Ureter (tissue), 1 donor: Measurements from ENCODE around the gene TMIGD2. TPM values are rescaled to one million over a fixed set of nuclear protein-coding genes. Genes with fewer than 3 reads are reported as not detected.

Experiments used
- DNase-seq: peaks from one replicate; pipeline ENCODE4 v3.0.0-alpha.2; 2020; ENCODE audit warnings: low spot score
- total RNA-seq: library from RNA; stranded (reverse); gene quantifications from one replicate; pipeline ENCODE4 v1.2.4, GENCODE V29; 2023
- donor health status: DM: yes; HTN: yes; CAD: no.

Gene TMIGD2
- total RNA-seq, 1 donor from 2014 or later: 1.2 TPM

DNA sequence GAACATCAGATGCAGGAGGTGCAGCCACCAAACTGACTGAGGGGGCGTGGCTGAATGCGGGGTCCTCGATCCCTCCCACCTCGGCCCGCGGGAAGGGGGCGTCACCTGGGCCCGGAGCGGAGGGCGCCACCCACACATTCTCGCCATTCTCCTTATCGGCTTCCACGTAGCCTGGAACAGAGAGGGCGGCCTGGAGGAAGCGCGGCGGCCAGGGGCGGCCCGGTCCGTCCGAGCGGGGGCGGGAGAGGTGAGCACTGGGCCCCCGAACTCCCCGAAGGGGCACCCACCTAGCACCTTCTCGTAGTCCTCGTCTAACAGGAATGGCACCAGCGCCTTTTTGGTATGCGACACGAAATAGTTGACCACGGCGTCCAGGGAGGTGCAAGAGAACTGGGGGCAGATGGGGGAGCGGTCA is 24.7 kb upstream of the TMIGD2 start:
- DNase-seq: no peak

DNA sequence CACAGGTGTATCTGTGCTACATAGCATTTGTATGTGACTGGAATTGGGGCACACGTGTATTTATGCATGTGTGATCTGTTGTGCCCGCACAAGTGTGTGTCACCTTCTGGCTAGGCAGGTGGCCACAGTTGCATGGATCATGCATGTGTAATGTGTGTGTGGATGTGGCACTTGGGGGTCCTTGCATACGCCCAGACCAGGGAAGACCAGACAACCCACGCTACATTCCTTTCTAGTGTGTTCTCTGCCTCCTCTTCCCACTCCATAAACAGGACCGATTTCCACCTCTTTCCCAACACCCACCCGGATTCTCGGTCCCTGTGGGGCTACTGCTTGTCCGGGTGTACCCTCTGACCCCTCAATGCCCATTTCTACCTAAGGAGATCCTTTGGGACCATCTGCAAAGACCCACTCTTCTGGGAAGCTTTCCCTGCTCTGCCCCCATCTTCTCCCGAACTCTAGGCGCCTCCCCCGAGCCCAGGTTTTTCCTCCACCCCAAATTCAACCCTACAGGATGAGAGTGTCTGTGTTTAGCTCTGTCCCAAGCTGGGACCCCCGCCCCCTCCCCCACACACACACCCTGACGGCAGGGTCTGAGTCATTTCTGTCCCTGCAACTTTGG is 24.1 kb upstream of the TMIGD2 start:
- DNase-seq: no peak

DNA sequence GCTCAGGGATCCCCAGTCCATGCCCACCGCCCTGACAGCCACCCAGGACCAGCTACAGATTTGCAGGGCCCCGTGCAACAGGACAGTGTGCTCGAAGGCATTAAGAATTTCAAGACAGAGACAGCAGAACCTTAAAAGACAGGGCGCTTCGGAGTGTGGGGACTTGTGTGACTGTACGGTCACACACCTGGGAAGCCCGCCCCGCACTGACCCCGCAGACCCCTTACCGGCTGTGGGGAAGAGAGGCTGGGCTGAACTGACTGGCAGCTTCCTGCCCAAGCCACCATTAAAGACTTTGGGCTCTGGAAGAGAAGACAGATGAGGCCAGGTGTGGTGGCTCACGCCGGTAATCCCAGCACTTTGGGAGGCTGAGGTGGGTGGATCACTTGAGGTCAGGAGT is 22.0 kb upstream of the TMIGD2 start:
- no peak for DNase-seq

DNA sequence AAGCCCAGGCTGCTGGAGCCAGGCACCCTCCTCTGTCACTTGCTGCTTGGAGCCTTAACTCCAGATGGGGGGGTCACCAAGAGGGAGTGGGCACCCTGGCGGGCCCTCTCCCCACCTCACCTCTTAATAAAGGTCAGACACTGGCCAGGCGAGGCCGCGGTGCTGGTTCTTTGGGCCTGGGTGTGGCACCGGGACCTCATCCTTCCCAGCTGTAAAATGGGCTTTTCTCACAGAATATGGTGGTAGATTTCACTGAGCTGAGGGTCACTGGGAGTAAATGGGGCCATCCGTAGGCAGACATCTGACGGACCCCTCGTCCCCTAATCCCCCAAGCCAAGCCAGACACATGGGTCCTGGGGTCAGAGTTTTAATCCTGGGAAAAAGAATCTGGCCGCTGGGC is 21.5 kb upstream of the TMIGD2 start:
- no peak for DNase-seq

DNA sequence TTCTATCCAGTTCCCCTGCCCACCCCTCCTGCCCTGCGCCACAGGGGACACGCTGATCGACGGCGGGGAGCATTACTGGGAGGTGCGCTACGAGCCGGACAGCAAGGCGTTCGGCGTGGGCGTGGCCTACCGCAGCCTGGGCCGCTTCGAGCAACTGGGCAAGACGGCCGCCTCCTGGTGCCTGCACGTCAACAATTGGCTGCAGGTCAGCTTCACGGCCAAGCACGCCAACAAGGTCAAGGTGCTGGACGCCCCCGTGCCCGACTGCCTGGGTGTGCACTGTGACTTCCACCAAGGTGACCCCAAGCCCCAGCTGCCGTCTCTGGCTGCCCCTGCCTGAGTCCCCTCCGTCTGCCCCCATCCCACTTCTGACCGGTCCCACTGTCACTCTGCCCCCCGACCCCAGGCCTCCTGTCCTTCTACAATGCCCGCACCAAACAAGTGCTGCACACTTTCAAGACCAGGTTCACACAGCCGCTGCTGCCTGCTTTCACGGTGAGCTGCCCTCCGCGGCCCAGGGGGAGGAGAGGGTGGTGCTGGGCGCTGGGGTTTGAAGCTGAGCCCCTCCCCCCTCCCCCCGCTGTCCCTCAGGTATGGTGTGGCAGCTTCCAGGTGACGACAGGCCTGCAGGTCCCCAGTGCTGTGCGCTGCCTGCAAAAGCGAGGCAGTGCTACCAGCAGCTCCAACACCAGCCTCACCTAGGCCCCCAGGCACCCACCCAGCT is 20.9 kb upstream of the TMIGD2 start:
- DNase-seq: no peak

DNA sequence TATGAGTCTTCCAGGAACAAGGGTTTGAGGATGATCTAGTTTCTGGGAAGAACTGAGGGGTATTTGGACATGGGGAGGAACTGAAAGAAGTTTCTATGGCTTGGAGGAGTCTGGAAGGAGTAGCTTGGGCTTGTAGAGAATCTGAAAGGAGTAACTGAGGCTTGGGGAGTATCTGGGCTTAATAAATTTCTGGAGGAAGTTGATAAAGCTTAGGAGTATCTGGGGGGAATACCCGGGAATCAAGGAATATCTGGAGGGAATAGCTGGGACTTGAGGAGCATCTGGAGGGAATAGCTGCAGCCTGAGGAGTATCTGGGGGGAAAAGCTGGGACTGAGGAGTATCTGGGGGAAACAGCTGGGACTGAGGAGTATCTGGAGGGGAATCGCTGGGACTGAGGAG is 18.2 kb upstream of the TMIGD2 start:
- DNase-seq: no peak

DNA sequence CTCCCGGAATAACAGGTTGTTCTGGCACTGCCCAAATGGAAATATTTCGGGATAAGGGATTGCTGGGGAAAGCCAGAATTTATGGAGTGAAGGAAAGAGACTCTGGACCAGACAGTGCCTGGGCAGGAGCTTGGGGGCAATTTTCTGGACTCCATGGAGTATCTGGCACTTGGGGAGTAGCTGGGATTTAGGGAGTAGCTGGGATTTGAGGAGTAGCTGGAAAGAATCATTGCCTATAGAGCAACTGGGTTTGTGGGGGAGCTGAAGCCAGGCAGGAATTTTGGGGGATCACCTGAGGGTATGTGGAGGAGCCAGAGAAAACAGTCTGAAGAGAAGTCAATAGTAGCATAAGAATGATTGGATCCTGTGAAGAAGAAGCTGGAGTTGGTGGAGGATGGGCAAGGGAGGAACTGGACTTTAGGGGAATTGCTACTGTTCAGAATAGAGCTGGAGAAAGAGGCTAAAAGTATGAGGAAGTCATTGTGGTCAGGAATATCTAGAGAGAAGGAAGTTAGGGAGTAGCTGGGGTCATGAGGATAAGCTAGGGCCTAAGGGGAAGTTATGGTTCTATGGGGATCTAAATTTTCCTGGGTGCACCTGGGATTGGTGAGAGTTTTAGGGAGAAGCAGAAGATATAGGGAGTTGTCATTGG is 17.0 kb upstream of the TMIGD2 start:
- no peak for DNase-seq

DNA sequence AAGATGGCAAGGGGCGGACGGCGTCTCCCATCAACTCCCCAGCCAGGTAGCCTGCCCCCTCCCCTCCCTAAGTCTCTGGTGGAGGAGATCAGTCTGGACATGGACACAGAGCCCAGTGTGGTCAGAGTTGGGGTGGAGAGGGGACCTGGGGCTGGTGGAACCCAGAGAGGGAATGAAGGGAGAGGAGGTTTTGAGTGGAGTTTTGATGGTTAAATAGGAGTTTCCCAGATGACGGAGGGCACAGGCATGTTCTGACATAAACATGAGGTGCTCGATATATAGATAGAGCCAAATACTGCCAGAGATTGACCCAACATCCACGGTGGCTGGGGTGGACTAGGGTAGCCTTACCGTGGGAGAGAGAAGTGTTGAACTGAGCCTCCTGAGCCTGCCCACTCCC is 16.3 kb upstream of the TMIGD2 start:
- DNase-seq: no peak

DNA sequence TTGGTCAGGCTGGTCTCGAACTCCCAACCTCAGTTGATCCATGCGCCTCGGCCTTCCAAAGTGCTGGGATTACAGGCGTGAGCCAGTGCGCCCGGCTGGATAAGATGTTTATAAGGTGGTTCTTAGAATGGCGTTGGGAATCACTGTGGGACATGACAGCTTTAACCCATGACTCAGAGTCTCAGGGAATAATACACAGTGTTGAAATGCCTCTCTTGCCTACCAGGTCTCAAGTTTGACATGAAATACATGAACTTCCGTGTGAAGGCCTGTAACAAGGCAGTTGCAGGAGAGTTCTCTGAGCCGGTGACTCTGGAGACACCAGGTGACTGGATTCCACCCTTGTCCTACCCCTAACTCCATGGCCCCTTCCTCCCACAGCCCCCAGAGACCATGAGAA is 14.8 kb upstream of the TMIGD2 start:
- DNase-seq: no peak

DNA sequence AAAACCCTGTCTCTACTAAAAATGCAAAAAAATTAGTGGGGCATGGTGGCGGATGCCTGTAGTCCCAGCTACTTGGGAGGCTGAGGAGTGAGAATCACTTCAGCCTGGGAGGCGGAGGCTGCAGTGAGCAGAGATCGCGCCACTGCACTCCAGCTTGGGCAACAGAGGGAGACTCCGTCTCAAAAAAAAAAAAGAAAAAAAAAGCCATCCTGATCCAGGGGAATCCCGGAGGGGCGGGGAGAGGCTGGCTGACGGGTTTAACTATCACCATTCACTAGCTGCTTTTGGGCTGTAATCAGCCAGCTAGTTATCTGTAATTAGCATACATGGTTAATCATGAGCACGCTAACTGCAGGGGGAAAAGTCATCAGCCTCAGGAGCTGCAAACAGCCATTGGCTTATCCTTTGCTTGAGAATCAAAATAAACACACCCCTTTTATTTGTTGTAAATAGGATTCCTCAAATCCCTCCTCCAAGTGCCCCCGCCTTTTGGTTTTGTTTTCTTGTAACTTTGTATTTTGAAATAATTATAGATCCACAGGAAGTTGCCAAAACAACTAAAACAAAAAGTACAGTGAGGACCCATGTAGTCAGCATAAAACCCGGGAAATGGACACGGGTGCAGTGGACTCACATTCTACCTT is 11.8 kb upstream of the TMIGD2 start:
- DNase-seq: no peak

DNA sequence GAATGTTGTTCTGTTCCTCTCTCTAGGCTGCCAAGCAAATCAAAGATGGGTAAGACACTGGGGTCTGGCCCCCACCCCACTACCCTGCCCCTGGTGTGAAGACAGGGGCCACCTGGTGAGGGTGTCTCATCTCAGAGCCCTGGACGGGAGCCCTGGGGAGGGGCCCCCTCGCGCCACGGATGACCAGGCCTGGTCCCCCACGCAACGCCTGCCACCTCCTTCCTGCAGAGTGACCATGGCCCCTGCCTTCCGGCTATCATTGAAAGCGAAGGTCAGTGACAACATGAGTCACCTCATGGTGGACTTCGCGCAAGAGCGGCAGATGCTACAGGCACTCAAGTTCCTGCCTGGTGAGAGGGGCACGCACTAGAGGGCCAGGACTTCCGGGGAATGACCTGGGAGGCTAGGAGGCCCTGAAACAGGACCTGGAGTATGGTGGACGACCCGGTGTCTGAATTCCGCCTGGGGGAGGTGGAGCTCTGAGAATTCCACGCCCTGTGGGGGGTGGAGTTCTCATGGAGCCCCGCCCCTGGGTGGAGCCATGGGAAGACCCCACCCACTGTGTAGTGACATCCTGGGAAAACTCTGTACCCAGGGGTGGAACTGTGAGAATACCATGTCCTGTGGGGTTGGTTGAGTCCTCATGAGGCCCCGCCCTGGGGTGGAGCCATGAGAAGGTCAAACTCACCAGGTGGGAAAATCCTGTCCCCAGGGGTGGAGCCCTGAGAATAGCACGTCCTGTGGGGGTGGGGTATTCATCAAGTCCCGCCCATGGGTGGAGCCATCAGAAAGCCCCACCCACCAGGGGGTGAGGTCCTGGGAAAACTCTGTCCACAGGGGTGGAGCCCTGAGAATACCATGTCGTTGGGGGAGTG is 8.3 kb upstream of the TMIGD2 start:
- no peak for DNase-seq

DNA sequence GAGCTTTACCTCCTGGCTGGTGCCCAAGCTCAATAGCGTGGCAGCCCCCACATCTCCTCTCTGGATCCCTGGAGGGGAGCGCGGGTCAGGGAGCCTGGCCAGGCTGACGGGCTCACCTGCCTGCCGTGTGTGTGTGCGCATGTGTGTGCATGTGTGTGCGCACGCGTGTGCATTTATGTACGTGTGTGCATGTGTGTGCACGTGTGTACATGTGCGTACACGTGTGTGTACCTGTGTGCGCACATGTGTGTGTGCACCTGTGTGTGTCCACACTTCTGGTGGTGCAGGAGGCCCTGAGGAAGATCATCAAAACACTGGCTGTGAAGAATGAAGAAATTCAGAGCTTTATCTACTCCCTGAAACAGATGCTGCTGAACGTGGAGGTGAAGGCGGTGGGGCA is 3.5 kb upstream of the TMIGD2 start:
- no peak for DNase-seq

DNA sequence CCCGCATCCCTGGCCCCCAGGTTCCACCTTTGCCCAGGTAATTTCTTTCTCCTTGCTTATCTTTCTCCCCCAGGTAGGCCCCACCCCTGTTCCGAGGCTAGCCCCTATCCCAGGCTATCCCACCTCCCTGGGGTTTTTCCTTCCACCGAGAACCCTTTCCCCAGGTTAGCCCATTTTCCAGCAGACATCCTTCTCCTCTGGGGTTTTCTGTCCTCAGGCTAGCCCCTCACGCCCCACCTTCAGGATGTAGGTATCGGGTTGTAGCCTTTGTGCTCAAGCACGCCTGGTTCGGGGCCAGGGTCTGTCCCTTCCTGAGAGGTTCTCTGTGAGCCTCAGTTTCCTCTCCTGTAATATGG is 3.0 kb upstream of the TMIGD2 start:
- DNase-seq: no peak

DNA sequence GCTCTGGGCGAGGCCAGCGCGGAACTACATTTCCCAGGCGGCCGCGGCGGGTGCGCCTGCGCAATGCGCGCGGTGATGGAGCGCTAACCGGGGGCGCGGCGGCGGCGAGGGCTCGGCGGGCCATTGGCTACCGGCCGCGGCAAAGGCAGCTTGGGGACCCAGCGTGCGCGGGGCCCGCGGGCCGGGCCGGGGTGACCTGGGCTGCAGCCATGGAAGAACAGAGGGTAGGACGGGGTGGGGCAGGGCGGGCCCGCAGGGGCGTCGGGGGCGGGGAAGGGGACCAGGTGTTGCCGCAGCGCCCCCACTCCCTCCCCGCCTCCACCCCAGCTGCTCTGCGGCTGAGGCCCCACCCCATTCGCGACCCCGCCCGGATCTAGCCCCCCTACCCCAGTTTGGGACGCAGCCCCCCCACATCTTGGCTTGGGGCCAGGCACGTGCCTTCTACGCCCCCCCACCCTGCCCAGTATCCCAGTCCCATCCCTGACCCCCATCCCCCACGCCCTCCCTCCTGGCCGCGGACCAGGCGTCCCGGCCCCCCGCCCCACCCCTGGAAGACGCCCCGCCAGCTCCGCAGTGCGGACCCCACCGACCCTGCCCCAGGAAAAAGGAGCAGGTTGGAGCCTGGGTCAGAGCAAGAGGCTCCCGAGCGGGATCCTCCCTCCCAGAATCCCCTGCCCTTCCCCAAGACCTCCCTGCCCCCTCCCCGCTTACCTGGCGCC is 2.5 kb upstream of the TMIGD2 start, which contains the start of gene FSD1:
FSD1 (plus strand) TSS at position 61 of the 719 bp plus-strand sequence; CDS start at position 210, 149 bp downstream.
- no peak for DNase-seq

DNA sequence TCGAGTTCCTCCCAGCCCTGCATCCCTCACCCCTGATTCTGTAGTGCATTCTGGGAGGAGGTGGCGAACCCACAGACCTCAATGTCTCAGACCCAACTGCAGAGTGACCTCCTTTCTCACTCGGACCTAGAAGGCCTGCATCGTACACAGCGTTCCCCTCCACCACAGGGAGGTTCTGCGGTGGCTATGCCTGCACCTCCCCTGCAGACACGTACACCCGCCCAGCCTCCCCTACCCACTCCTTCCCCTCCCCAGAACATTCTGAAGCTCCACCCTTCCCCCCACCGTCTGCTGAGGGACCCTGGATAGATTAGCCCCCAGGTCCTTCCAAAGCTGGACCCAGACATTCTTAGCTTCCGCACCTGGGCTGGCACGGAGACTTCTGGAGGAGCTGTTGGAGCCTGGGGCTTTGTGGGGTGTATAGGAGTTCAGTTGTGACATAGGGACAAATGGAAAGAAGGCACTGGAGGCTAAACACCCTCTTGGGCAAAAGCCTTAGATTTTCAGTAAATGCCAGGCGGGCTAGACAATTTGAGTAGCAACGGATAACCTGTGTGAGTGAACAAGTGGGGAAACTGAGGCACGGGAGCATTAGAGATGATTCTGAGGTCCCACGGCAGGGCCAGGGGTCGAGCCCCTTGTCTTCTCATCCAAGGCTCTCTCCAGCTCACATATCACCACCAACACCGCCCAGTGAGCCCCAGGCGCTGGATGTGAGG is 1.8 kb upstream of the TMIGD2 start:
- no peak for DNase-seq

DNA sequence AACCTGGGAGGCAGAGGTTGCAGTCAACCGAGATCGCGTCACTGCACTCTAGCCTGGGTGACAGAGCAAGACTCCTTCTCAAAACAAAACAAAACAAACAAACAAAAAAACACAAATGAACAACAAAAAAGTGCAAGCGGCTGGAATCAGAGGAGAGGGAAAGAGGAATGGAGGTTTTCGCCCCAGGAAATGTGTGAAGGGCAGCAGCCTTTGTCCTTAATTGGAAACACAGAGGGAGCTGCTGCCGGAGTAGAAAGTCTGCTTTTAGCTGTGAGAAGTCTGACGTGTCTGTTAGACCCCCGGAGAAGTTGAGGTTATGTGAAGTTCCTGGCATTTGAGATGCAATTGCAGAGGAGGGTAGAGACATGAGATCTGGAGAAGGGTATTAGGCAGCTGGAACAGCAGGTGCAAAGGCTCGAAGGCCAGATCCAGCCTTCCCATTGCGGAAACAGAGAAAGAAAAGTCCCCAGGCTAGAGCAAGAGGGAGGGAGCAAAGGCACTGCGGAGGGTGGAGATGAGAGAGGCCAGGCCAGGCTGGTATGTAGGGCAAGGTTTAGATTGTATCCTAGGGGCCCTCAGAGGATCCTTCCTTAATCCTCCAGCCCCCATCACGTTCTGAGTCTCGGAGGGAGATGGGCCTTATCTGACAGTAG is 473 bp downstream of the TMIGD2 start:
- no peak for DNase-seq

DNA sequence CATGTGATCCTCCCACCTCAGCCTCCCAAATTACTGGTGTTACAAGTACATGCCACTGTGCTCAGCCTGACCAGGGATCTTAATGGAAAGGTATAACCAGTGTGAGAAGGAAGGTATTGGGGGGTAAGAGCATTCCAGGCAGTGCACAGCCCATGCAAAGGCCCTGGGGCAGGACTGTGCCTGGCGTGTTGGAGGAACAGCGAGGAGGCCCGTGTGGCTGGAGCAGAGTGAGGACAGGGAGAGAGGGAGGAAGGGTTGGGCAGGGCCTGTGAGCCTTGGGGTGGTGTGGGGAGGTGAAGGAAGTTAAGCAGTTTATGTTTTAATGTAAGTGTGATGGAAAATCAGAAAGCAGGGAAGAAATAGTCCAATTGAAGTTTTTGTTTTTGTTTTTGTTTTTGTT is 1.6 kb downstream of the TMIGD2 start:
- DNase-seq: no peak

DNA sequence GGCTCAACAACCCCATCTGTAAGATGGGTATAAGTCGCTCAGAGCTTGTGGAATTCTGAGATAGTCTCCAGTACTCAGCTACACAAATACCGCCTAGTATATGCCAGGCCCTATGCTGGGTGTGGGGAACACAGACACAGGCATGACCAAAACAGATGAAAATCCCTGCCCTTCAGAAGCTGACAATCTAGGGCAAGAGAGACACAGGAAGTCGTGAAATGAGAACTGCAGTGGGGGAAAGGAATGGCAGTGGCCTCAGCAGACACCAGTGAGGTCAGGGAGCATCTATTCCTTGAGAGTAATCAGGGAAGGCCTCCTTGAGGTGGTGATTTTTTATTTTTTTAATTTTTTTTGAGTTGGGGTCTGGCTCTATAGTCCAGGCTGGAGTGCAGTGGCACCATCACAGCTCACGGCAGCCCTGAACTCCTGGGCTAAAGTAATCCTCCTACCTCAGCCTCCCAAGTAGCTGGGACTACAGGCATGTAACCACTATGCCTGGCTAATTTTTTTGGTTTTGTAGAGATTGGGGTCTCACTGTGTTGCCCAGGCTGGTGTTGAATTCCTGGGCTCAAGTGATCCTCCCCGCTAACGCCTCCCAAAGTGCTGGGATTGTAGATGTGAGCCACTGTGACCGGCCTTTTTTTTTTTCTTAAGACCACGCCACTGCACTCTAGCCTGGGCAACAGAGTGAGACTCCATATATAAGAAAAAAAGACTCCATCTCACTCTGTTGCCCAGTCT is 3.2 kb downstream of the TMIGD2 start:
- DNase-seq: no peak
